Osteoblast (primary cell): ENCODE data around the gene KMT5B. TPM values are rescaled to one million over a fixed set of nuclear protein-coding genes. Genes with fewer than 3 reads are reported as not detected.

ENCODE experiments used
- DNase-seq: peaks from one replicate; pipeline ENCODE4 v3.0.0; 2011; ENCODE audit warnings: low spot score, mixed read lengths; ENCODE audit not compliant: insufficient read length; ENCODE audit errors: missing footprints
- H2AFZ ChIP-seq: 2 replicates; pipeline ENCODE4 v1.6.0; 2011; ENCODE audit warnings: mild to moderate bottlenecking, low read length
- H3K27ac ChIP-seq: 2 replicates; pipeline ENCODE4 v1.5.1; 2011; ENCODE audit warnings: mild to moderate bottlenecking, low read depth, low read length, moderate library complexity
- H3K27me3 ChIP-seq: 2 replicates; pipeline ENCODE4 v1.6.0; 2012; ENCODE audit warnings: mild to moderate bottlenecking, control low read depth, inconsistent platforms, low read length, moderate library complexity; ENCODE audit not compliant: insufficient read depth
- H3K36me3 ChIP-seq: 2 replicates; pipeline ENCODE4 v1.5.1; 2011; ENCODE audit warnings: mild to moderate bottlenecking, low read length, control low read depth, moderate library complexity; ENCODE audit not compliant: insufficient read depth
- H3K4me1 ChIP-seq: 2 replicates; pipeline ENCODE4 v1.5.1; 2011; ENCODE audit warnings: mild to moderate bottlenecking, low read length, control low read depth, moderate library complexity; ENCODE audit not compliant: insufficient read depth
- H3K4me2 ChIP-seq: 2 replicates; pipeline ENCODE4 v1.6.0; 2011; ENCODE audit warnings: mild to moderate bottlenecking, low read length; ENCODE audit not compliant: insufficient read depth
- H3K4me3 ChIP-seq: fragments of 200-600 bp; sonication (generic); 3 replicates; pipeline ENCODE4 v1.5.1; 2012; ENCODE audit warnings: mild to moderate bottlenecking, low read length, inconsistent platforms; ENCODE audit not compliant: insufficient read depth
- H3K79me2 ChIP-seq: 2 replicates; pipeline ENCODE4 v1.6.0; 2012; ENCODE audit warnings: mild to moderate bottlenecking, low read length, control low read depth, inconsistent platforms; ENCODE audit not compliant: insufficient read depth
- H3K9me3 ChIP-seq: 2 replicates; pipeline ENCODE4 v1.5.1; 2011; ENCODE audit warnings: low read depth, low read length, control low read depth
- H4K20me1 ChIP-seq: 2 replicates; pipeline ENCODE4 v1.6.0; 2012; ENCODE audit warnings: mild to moderate bottlenecking, low read length, control low read depth; ENCODE audit not compliant: insufficient read depth
- CTCF ChIP-seq: IDR thresholded peaks from 2 replicates; pipeline ENCODE4 v1.5.1; 2011; ENCODE audit warnings: mild to moderate bottlenecking, low read depth, low read length, moderate library complexity; ENCODE audit errors: extremely low read depth
- total RNA-seq: library from RNA; depleted of rRNA; stranded (reverse); fragments of >200 nt; gene quantifications from 2 replicates; pipeline ENCODE4 v1.2.3, GENCODE V29; 2012

The KMT5B gene
- total RNA-seq, 1 donor = 27.1 TPM

- no peak overlapping the region for H3K27ac ChIP-seq
- DNase-seq = no peak
- peaks cover 2% of the 10 kb centered on the region for H3K9me3 ChIP-seq
- no peaks in the 10 kb centered on the region for H3K36me3 ChIP-seq
- peak overlapping the region; percentile 43 for H3K4me2 ChIP-seq
- H3K4me3 ChIP-seq = peak overlapping the region; percentile 46
- no peaks in the 10 kb centered on the region for H3K27me3 ChIP-seq
- TF ChIP-seq CTCF = no peak
- H3K79me2 ChIP-seq = no peaks in the 10 kb centered on the region
- peak overlapping the region; percentile 59 for H2AFZ ChIP-seq
- no peaks in the 10 kb centered on the region for H4K20me1 ChIP-seq
- H3K4me1 ChIP-seq = no peaks in the 10 kb centered on the region
Observed at GRCh38 chr11:68137833-68138232, 75.3 kb downstream of the KMT5B start.

- H4K20me1 ChIP-seq = no peaks in the 10 kb centered on the region
- no peak for TF ChIP-seq CTCF
- H3K4me2 ChIP-seq = no peak overlapping the region
- H3K27ac ChIP-seq = no peak overlapping the region
- H3K4me1 ChIP-seq = no peaks in the 10 kb centered on the region
- H3K79me2 ChIP-seq = no peaks in the 10 kb centered on the region
- no peak for DNase-seq
- no peaks in the 10 kb centered on the region for H3K27me3 ChIP-seq
- H3K9me3 ChIP-seq = peaks cover 2% of the 10 kb centered on the region
- H3K36me3 ChIP-seq = no peaks in the 10 kb centered on the region
- no peak overlapping the region for H2AFZ ChIP-seq
- no peak overlapping the region for H3K4me3 ChIP-seq
Observed at GRCh38 chr11:68136866-68137265, 76.2 kb downstream of the KMT5B start.

GRCh38 chr11:68135161-68135560 lies 77.9 kb downstream of the KMT5B start:
- no peak for TF ChIP-seq CTCF
- DNase-seq = no peak
- Histone ChIP-seq H3K4me1 (no peaks in the 10 kb centered on the region), H3K79me2 (no peaks in the 10 kb centered on the region), H2AFZ (no peak overlapping the region), H3K9me3 (peaks cover 2% of the 10 kb centered on the region), H3K27ac (no peak overlapping the region), H3K4me2 (no peak overlapping the region), H3K4me3 (no peak overlapping the region), H4K20me1 (no peaks in the 10 kb centered on the region), H3K36me3 (no peaks in the 10 kb centered on the region), H3K27me3 (no peaks in the 10 kb centered on the region)

GRCh38 chr11:68133761-68134160 lies 79.3 kb downstream of the KMT5B start:
- no peaks in the 10 kb centered on the region for H3K27me3 ChIP-seq
- no peaks in the 10 kb centered on the region for H3K79me2 ChIP-seq
- no peak overlapping the region for H2AFZ ChIP-seq
- DNase-seq = no peak
- no peak overlapping the region for H3K4me2 ChIP-seq
- no peaks in the 10 kb centered on the region for H3K36me3 ChIP-seq
- H3K4me1 ChIP-seq = peaks cover 4% of the 10 kb centered on the region
- H3K27ac ChIP-seq = no peak overlapping the region
- no peaks in the 10 kb centered on the region for H4K20me1 ChIP-seq
- TF ChIP-seq CTCF = no peak
- H3K4me3 ChIP-seq = no peak overlapping the region
- H3K9me3 ChIP-seq = peaks cover 2% of the 10 kb centered on the region
